ENCODE results near the gene BAZ1A. TPM values are rescaled to one million over a fixed set of nuclear protein-coding genes. Genes with fewer than 3 reads are reported as not detected.

Gene BAZ1A
- total RNA-seq, 2 donors from 2014 or later: 17.3 to 31.6 TPM

GRCh38 chr14:34797747-34798583 lies 77.2 kb downstream of the BAZ1A start:
- intact Hi-C loops (cut with DNase I): no loop called here
- DNase-seq (ENCODE audit: low spot score): no peak

GRCh38 chr14:34796902-34797301 lies 78.3 kb downstream of the BAZ1A start:
- intact Hi-C loops (cut with DNase I): no loop called here
- no peak for DNase-seq (ENCODE audit: low spot score)

GRCh38 chr14:34794941-34795340 lies 80.2 kb downstream of the BAZ1A start:
- intact Hi-C loops (cut with DNase I): no loop called here
- no peak for DNase-seq (ENCODE audit: low spot score)

- intact Hi-C loops (cut with DNase I): no loop called here
- DNase-seq (ENCODE audit: low spot score): no peak
Measured at GRCh38 chr14:34794217-34794616, 80.9 kb downstream of the BAZ1A start.

- intact Hi-C loops (cut with DNase I): no loop called here
- no peak for DNase-seq (ENCODE audit: low spot score)
Measured at GRCh38 chr14:34792598-34792997, 82.6 kb downstream of the BAZ1A start.

- intact Hi-C loops (cut with DNase I): loop anchor here in 1 of 2 donors (10.0 kb wide), 1 partner anchor 79 kb away; no protein-coding TSS in a partner anchor
- no peak for DNase-seq (ENCODE audit: low spot score)
Measured at GRCh38 chr14:34785223-34786006, 89.7 kb downstream of the BAZ1A start.

- intact Hi-C loops (cut with DNase I): loop anchor here in 1 of 2 donors (10.0 kb wide), 1 partner anchor 83 kb away; no protein-coding TSS in a partner anchor
- DNase-seq (ENCODE audit: low spot score): no peak
Measured at GRCh38 chr14:34782031-34782430, 93.1 kb downstream of the BAZ1A start.

- DNase-seq (ENCODE audit: low spot score): no peak
- intact Hi-C loops (cut with DNase I): loop anchor here in 1 of 2 donors (10.0 kb wide), 1 partner anchor 84 kb away; no protein-coding TSS in a partner anchor
Measured at GRCh38 chr14:34781242-34781641, 93.9 kb downstream of the BAZ1A start.

- no peak for DNase-seq (ENCODE audit: low spot score)
- intact Hi-C loops (cut with DNase I): loop anchor here in 1 of 2 donors (10.0 kb wide), 1 partner anchor 84 kb away; no protein-coding TSS in a partner anchor
Measured at GRCh38 chr14:34780646-34781045, 94.5 kb downstream of the BAZ1A start.

GRCh38 chr14:34778744-34779143 lies 96.4 kb downstream of the BAZ1A start:
- intact Hi-C loops (cut with DNase I): no loop called here
- no peak for DNase-seq (ENCODE audit: low spot score)

- intact Hi-C loops (cut with DNase I): no loop called here
- no peak for DNase-seq (ENCODE audit: low spot score)
Measured at GRCh38 chr14:34776611-34777010, 98.5 kb downstream of the BAZ1A start.

GRCh38 chr14:34775922-34776321 lies 99.2 kb downstream of the BAZ1A start:
- DNase-seq (ENCODE audit: low spot score): no peak
- intact Hi-C loops (cut with DNase I): no loop called here

- intact Hi-C loops (cut with DNase I): no loop called here
Measured at GRCh38 chr14:34775342-34775741, 99.8 kb downstream of the BAZ1A start.

GRCh38 chr14:34770901-34771300 lies 104.3 kb downstream of the BAZ1A start:
- intact Hi-C loops (cut with DNase I): no loop called here
- DNase-seq (ENCODE audit: low spot score): no peak

More at GRCh38 chr14:34775342-34775741, 99.8 kb downstream of the BAZ1A start:
- no peak for DNase-seq (ENCODE audit: low spot score)

GRCh38 chr14:34766606-34767005 lies 108.6 kb downstream of the BAZ1A start:
- DNase-seq (ENCODE audit: low spot score): no peak
- intact Hi-C loops (cut with DNase I): no loop called here

- intact Hi-C loops (cut with DNase I): no loop called here
- DNase-seq (ENCODE audit: low spot score): no peak
Measured at GRCh38 chr14:34766060-34766459, 109.1 kb downstream of the BAZ1A start.

- no peak for DNase-seq (ENCODE audit: low spot score)
- intact Hi-C loops (cut with DNase I): no loop called here
Measured at GRCh38 chr14:34755215-34755614, 119.9 kb downstream of the BAZ1A start.

GRCh38 chr14:34754687-34755086 lies 120.5 kb downstream of the BAZ1A start:
- intact Hi-C loops (cut with DNase I): no loop called here
- no peak for DNase-seq (ENCODE audit: low spot score)

GRCh38 chr14:34750670-34751069 lies 124.5 kb downstream of the BAZ1A start:
- no peak for DNase-seq (ENCODE audit: low spot score)
- intact Hi-C loops (cut with DNase I): no loop called here

GRCh38 chr14:34750233-34750632 lies 124.9 kb downstream of the BAZ1A start:
- no peak for DNase-seq (ENCODE audit: low spot score)
- intact Hi-C loops (cut with DNase I): no loop called here
